ENCODE results near the gene PCBP3. TPM values are rescaled to one million over a fixed set of nuclear protein-coding genes. Genes with fewer than 3 reads are reported as not detected.

The PCBP3 gene
- total RNA-seq, 1 experiment from 2014 or later: 3.7 TPM

GRCh38 chr21:45972353-45972715 lies 328.8 kb downstream of the PCBP3 start:
- no peak for DNase-seq (ENCODE audit: unreplicated experiment)
- H3K27me3 Mint-ChIP-seq (ENCODE audit: insufficient read depth, unreplicated experiment): peaks cover 14% of the 10 kb centered on the region
- H3K27ac Mint-ChIP-seq (ENCODE audit: low read depth, unreplicated experiment): no peak overlapping the region
- TF ChIP-seq, protein P1, sequence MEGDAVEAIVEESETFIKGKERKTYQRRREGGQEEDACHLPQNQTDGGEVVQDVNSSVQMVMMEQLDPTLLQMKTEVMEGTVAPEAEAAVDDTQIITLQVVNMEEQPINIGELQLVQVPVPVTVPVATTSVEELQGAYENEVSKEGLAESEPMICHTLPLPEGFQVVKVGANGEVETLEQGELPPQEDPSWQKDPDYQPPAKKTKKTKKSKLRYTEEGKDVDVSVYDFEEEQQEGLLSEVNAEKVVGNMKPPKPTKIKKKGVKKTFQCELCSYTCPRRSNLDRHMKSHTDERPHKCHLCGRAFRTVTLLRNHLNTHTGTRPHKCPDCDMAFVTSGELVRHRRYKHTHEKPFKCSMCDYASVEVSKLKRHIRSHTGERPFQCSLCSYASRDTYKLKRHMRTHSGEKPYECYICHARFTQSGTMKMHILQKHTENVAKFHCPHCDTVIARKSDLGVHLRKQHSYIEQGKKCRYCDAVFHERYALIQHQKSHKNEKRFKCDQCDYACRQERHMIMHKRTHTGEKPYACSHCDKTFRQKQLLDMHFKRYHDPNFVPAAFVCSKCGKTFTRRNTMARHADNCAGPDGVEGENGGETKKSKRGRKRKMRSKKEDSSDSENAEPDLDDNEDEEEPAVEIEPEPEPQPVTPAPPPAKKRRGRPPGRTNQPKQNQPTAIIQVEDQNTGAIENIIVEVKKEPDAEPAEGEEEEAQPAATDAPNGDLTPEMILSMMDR (IDR thresholded peaks at IDR 0.05; ENCODE audit: unreplicated experiment): no peak
- no peaks in the 10 kb centered on the region for H3K9me3 Mint-ChIP-seq (ENCODE audit: unreplicated experiment)
- CTCF ChIA-PET: interaction anchor here (0.7 to 1.7 kb wide), 4 partner anchors 9 to 341 kb away, joined by 3 to 8 read pairs (median 5); no protein-coding TSS in a partner anchor
- POLR2A ChIA-PET: no interaction called here
- no peaks in the 10 kb centered on the region for H3K4me1 Mint-ChIP-seq (ENCODE audit: insufficient read depth, unreplicated experiment)
- H3K36me3 Mint-ChIP-seq (ENCODE audit: insufficient read depth, unreplicated experiment): no peaks in the 10 kb centered on the region
- intact Hi-C loops (cut with micrococcal nuclease): loop anchor here (5.0 kb wide), 1 partner anchor 170 kb away; no protein-coding TSS in a partner anchor
- BruUV-seq (replicated peaks): no TSS peak
- H3K4me3 Mint-ChIP-seq (ENCODE audit: unreplicated experiment): no peak overlapping the region

DNA sequence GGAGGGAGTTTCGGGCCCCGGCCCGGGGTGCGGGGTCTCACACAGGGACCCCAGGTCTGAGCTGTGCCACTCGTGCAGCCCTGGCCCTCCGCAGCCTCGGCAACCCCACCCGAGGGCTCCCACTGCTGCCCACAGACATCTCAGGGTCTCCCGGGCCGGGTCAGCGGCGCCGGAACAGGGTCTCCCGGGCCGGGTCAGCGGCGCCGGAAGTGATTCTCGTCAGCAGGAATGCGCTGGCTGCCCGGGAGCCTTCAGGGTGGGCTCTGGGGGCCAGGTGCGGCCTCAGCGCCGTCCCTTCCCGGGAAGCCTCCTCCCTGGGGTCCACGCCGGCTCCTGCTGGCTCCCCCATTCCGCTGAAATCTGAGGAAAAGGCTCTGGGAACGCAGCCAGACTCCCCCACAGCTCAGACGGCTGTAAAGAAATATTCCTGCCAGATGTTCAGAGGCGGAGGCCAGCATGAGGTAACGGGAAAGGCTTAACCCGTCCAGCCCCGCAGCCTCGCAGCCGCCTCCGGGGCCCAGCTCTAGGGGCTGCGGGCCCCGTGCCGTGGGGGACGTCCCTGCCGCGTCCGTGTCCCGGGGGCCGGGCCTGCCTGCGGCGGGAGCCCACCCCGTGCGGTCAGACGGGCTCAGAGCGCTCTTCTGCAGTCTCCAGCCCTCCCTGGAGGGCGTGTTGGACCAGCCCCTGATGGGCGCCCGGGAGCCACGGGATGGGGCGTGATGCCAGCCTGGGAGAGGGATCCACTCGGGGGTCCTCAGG lies 329.4 kb downstream of the PCBP3 start:
- intact Hi-C loops (cut with micrococcal nuclease): loop anchor here (5.0 kb wide), 1 partner anchor 169 kb away; no protein-coding TSS in a partner anchor
- peaks cover 14% of the 10 kb centered on the region for H3K27me3 Mint-ChIP-seq (ENCODE audit: insufficient read depth, unreplicated experiment)
- no peaks in the 10 kb centered on the region for H3K9me3 Mint-ChIP-seq (ENCODE audit: unreplicated experiment)
- TF ChIP-seq, protein P1 (IDR thresholded peaks at IDR 0.05; ENCODE audit: unreplicated experiment): no peak
- ChIA-PET POLR2A (interaction anchor here (0.7 kb wide), 1 partner anchor 217 kb away, joined by 3 read pairs; no protein-coding TSS in a partner anchor), CTCF (interaction anchor here (0.7 to 1.7 kb wide), 6 partner anchors 10 to 341 kb away, joined by 3 to 8 read pairs (median 4); no protein-coding TSS in a partner anchor)
- H3K36me3 Mint-ChIP-seq (ENCODE audit: insufficient read depth, unreplicated experiment): no peaks in the 10 kb centered on the region
- H3K27ac Mint-ChIP-seq (ENCODE audit: low read depth, unreplicated experiment): no peak overlapping the region
- DNase-seq (ENCODE audit: unreplicated experiment): no peak
- BruUV-seq (replicated peaks): no TSS peak
- H3K4me1 Mint-ChIP-seq (ENCODE audit: insufficient read depth, unreplicated experiment): no peaks in the 10 kb centered on the region
- no peak overlapping the region for H3K4me3 Mint-ChIP-seq (ENCODE audit: unreplicated experiment)

- H3K9me3 Mint-ChIP-seq (ENCODE audit: unreplicated experiment): no peaks in the 10 kb centered on the region
- POLR2A ChIA-PET: no interaction called here
Observed at GRCh38 chr21:45973475-45974072, 330.0 kb downstream of the PCBP3 start.

More at GRCh38 chr21:45973475-45974072, 330.0 kb downstream of the PCBP3 start:
- Mint-ChIP-seq H3K27me3 (ENCODE audit: insufficient read depth, unreplicated experiment) (peaks cover 14% of the 10 kb centered on the region), H3K4me3 (ENCODE audit: unreplicated experiment) (peak overlapping the region; percentile 54), H3K27ac (ENCODE audit: low read depth, unreplicated experiment) (no peak overlapping the region), H3K4me1 (ENCODE audit: insufficient read depth, unreplicated experiment) (no peaks in the 10 kb centered on the region), H3K36me3 (ENCODE audit: insufficient read depth, unreplicated experiment) (no peaks in the 10 kb centered on the region)
- BruUV-seq (replicated peaks): no TSS peak
- TF ChIP-seq, protein P1 (IDR thresholded peaks at IDR 0.05; ENCODE audit: unreplicated experiment): peak; percentile 47
- CTCF ChIA-PET: interaction anchor here (0.7 to 1.3 kb wide), 3 partner anchors 40 to 296 kb away, joined by 3 to 5 read pairs (median 3); no protein-coding TSS in a partner anchor
- intact Hi-C loops (cut with micrococcal nuclease): loop anchor here (5.0 kb wide), 1 partner anchor 169 kb away; no protein-coding TSS in a partner anchor
- DNase-seq (ENCODE audit: unreplicated experiment): peak; percentile 49
